ENCODE measurements around the gene CDKAL1. TPM values are rescaled to one million over a fixed set of nuclear protein-coding genes. Genes with fewer than 3 reads are reported as not detected.
"Not testable (repeated sequence)": the region's sequence is repeated elsewhere in the genome, so short reads cannot be mapped to it uniquely, and the experiment has no call there.

Gene CDKAL1
- total RNA-seq, 5 donors from 2014 or later (not counting 1 experiment from before 2014, with no cell fraction given): 18.8 to 29.9 (median 20.5) TPM

DNA sequence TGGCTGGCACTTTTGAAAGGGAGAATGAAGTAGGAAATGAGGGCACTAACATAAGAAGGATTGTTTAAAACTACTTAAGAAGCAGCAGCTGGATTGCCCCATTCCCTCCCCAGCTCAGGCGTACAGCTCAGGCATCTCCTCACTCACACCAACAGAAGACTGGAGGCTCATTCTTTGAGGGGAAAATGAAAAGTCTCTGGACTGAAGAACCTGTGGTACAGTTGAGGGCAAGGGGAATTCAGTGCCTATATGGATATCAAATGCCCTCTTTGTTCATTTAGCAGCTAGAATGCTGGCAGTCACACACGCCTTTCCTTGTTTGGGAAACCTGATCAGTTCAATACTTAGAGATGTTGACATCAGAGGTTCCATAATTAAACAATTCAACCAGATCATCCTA lies 557.2 kb downstream of the CDKAL1 start:
- Mint-ChIP-seq H3K36me3 (peaks cover 43% of the 10 kb centered on the region), H3K4me1 (peaks cover 0 to 6% (median 0%) of the 10 kb centered on the region in 3 donors), H3K4me3 (no peak overlapping the region), H3K27me3 (no peaks in the 10 kb centered on the region), H3K27ac (no peak overlapping the region), H3K9me3 (no peaks in the 10 kb centered on the region)
- ChIA-PET CTCF (no interaction called here), POLR2A (no interaction called here)
- H3K9me3 ChIP-seq: no peaks in the 10 kb centered on the region
- ATAC-seq (replicated peaks in 1 of 4): no peak
- H3K27ac ChIP-seq (ENCODE audit: low read length): no peak overlapping the region
- H3K27me3 ChIP-seq (replicated peaks in 1 of 2; ENCODE audit: control insufficient read depth in 2 of 2, extremely low read depth in 1 of 2, insufficient read depth in 2 of 2, low read length in 1 of 2): no peaks in the 10 kb centered on the region
- WGBS (ENCODE audit: insufficient coverage): 100% methylated on average over 1 of the region's 2 CpGs
- H3K4me1 ChIP-seq (ENCODE audit: control insufficient read depth in 1 of 2, extremely low read depth in 1 of 2, insufficient read depth in 2 of 2, low read length in 2 of 2): no peaks in the 10 kb centered on the region
- DNase-seq: no peak
- peaks cover 0 to 2% of the 10 kb centered on the region in 2 donors for H3K36me3 ChIP-seq (ENCODE audit: control insufficient read depth in 2 of 2, extremely low read depth in 1 of 2, insufficient read depth in 1 of 2, low read length in 1 of 2)
- H3K4me3 ChIP-seq (ENCODE audit: control insufficient read depth in 1 of 2, extremely low read depth in 1 of 2, low read length in 1 of 2): no peak overlapping the region

- H3K36me3 ChIP-seq (ENCODE audit: control insufficient read depth in 2 of 2, extremely low read depth in 1 of 2, insufficient read depth in 1 of 2, low read length in 1 of 2); H3K27me3 Mint-ChIP-seq; H3K9me3 ChIP-seq; H3K27ac Mint-ChIP-seq; POLR2A ChIA-PET; H3K4me3 ChIP-seq (ENCODE audit: control insufficient read depth in 1 of 2, extremely low read depth in 1 of 2, low read length in 1 of 2); H3K9me3 Mint-ChIP-seq; H3K4me1 Mint-ChIP-seq; H3K4me3 Mint-ChIP-seq; H3K27ac ChIP-seq (ENCODE audit: low read length); CTCF ChIA-PET; H3K27me3 ChIP-seq (replicated peaks in 1 of 2; ENCODE audit: control insufficient read depth in 2 of 2, extremely low read depth in 1 of 2, insufficient read depth in 2 of 2, low read length in 1 of 2); ATAC-seq (replicated peaks in 1 of 4); H3K4me1 ChIP-seq (ENCODE audit: control insufficient read depth in 1 of 2, extremely low read depth in 1 of 2, insufficient read depth in 2 of 2, low read length in 2 of 2); DNase-seq: not testable (repeated sequence)
- H3K36me3 Mint-ChIP-seq: peaks cover 36% of the 10 kb centered on the region
- no CpG with 5 or more reads among the region's 6 CpGs for WGBS (ENCODE audit: insufficient coverage)
Measured at GRCh38 chr6:21092231-21092772, 558.0 kb downstream of the CDKAL1 start.

DNA sequence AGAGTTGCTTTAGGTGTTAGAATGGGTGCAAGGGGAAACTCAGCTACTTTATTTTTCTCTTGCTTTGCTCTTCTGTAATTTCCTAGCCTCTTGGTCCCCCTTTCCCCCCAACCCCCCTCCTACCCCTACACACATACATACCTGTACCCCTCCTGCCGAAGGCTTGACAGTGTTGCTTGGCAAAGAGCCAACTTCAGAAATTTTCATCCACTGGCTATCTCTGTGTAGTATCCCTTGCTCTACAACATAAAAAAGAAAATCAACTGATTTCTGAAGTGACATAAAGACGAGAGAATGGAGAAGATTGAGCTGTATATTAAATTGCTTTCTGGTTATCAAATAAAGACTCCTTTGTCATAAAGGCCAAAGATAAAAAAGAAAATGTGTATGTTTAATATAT lies 561.2 kb downstream of the CDKAL1 start:
- POLR2A ChIA-PET: no interaction called here
- H3K9me3 ChIP-seq: no peaks in the 10 kb centered on the region
- peaks cover 47% of the 10 kb centered on the region for H3K36me3 Mint-ChIP-seq

GRCh38 chr6:21098134-21098533 lies 563.9 kb downstream of the CDKAL1 start:
- ChIA-PET POLR2A (no interaction called here), CTCF (interaction anchor here (0.6 kb wide), 2 partner anchors 420 to 998 kb away, joined by 3 to 9 read pairs; no protein-coding TSS in a partner anchor)
- DNase-seq (no peak), ATAC-seq (replicated peaks in 1 of 4) (no peak)
- Histone ChIP-seq H3K4me3 (ENCODE audit: control insufficient read depth in 1 of 2, extremely low read depth in 1 of 2, low read length in 1 of 2) (no peak overlapping the region), H3K36me3 (ENCODE audit: control insufficient read depth in 2 of 2, extremely low read depth in 1 of 2, insufficient read depth in 1 of 2, low read length in 1 of 2) (no peaks in the 10 kb centered on the region), H3K27me3 (replicated peaks in 1 of 2; ENCODE audit: control insufficient read depth in 2 of 2, extremely low read depth in 1 of 2, insufficient read depth in 2 of 2, low read length in 1 of 2) (no peaks in the 10 kb centered on the region), H3K27ac (ENCODE audit: low read length) (no peak overlapping the region), H3K4me1 (ENCODE audit: control insufficient read depth in 1 of 2, extremely low read depth in 1 of 2, insufficient read depth in 2 of 2, low read length in 2 of 2) (peaks cover 0 to 6% of the 10 kb centered on the region in 2 experiments), H3K9me3 (no peaks in the 10 kb centered on the region)
- H3K27ac Mint-ChIP-seq: no peak overlapping the region
- H3K4me1 Mint-ChIP-seq: peaks cover 14 to 36% (median 27%) of the 10 kb centered on the region in 3 donors
- no peak overlapping the region for H3K4me3 Mint-ChIP-seq
- H3K27me3 Mint-ChIP-seq: no peaks in the 10 kb centered on the region
- H3K36me3 Mint-ChIP-seq: peaks cover 51% of the 10 kb centered on the region
- no peaks in the 10 kb centered on the region for H3K9me3 Mint-ChIP-seq
- 100% methylated on average over 2 of the region's 4 CpGs for WGBS (ENCODE audit: insufficient coverage)

More for the DNA sequence above, 561.2 kb downstream of the CDKAL1 start:
- CTCF ChIA-PET: interaction anchor here in 1 of 2 donors (0.5 to 0.6 kb wide), 2 partner anchors 16 to 88 kb away, joined by 3 read pairs; no protein-coding TSS in a partner anchor
- Mint-ChIP-seq H3K27ac (no peak overlapping the region), H3K27me3 (no peaks in the 10 kb centered on the region), H3K4me3 (no peak overlapping the region), H3K4me1 (peaks cover 11 to 20% (median 16%) of the 10 kb centered on the region in 3 donors), H3K9me3 (no peaks in the 10 kb centered on the region)
- WGBS (ENCODE audit: insufficient coverage): no CpG with 5 or more reads among the region's 2 CpGs
- no peak for ATAC-seq (replicated peaks in 1 of 4)
- Histone ChIP-seq H3K36me3 (ENCODE audit: control insufficient read depth in 2 of 2, extremely low read depth in 1 of 2, insufficient read depth in 1 of 2, low read length in 1 of 2) (no peaks in the 10 kb centered on the region), H3K27ac (ENCODE audit: low read length) (no peak overlapping the region), H3K4me1 (ENCODE audit: control insufficient read depth in 1 of 2, extremely low read depth in 1 of 2, insufficient read depth in 2 of 2, low read length in 2 of 2) (peaks cover 0 to 2% of the 10 kb centered on the region in 2 experiments), H3K4me3 (ENCODE audit: control insufficient read depth in 1 of 2, extremely low read depth in 1 of 2, low read length in 1 of 2) (no peak overlapping the region), H3K27me3 (replicated peaks in 1 of 2; ENCODE audit: control insufficient read depth in 2 of 2, extremely low read depth in 1 of 2, insufficient read depth in 2 of 2, low read length in 1 of 2) (no peaks in the 10 kb centered on the region)
- DNase-seq: no peak

DNA sequence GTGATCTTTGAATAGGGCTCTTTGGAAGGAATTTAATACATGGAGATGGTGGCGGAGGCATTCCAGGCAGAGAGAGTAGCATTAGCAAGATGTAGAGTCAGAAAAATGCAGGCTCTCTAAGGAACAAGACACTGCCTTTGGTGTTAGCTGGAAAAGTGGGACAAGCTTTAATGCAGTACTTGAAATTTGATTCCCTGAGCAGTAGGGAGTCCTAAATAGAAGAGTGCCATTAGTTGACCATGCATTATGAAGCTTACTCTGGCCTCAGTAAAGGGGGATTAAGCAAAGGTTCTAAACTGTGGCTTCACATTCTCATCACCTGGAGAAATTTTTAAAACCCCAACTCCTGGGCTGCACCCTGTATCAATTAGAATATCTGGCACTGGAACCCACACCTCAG lies 564.5 kb downstream of the CDKAL1 start:
- H3K36me3 ChIP-seq (ENCODE audit: control insufficient read depth in 2 of 2, extremely low read depth in 1 of 2, insufficient read depth in 1 of 2, low read length in 1 of 2): no peaks in the 10 kb centered on the region
- H3K4me3 ChIP-seq (ENCODE audit: control insufficient read depth in 1 of 2, extremely low read depth in 1 of 2, low read length in 1 of 2): no peak overlapping the region
- POLR2A ChIA-PET: no interaction called here
- H3K27ac Mint-ChIP-seq: no peak overlapping the region
- no peaks in the 10 kb centered on the region for H3K9me3 Mint-ChIP-seq
- no peak overlapping the region for H3K4me3 Mint-ChIP-seq
- no peaks in the 10 kb centered on the region for H3K27me3 ChIP-seq (replicated peaks in 1 of 2; ENCODE audit: control insufficient read depth in 2 of 2, extremely low read depth in 1 of 2, insufficient read depth in 2 of 2, low read length in 1 of 2)
- H3K4me1 ChIP-seq (ENCODE audit: control insufficient read depth in 1 of 2, extremely low read depth in 1 of 2, insufficient read depth in 2 of 2, low read length in 2 of 2): peaks cover 0 to 6% of the 10 kb centered on the region in 2 experiments
- H3K36me3 Mint-ChIP-seq: peaks cover 50% of the 10 kb centered on the region
- CTCF ChIA-PET: no interaction called here
- no peak overlapping the region for H3K27ac ChIP-seq (ENCODE audit: low read length)
- DNase-seq: no peak
- 100% methylated on average over 1 of the region's 1 CpG for WGBS (ENCODE audit: insufficient coverage)
- peaks cover 14 to 36% (median 27%) of the 10 kb centered on the region in 3 donors for H3K4me1 Mint-ChIP-seq
- no peaks in the 10 kb centered on the region for H3K9me3 ChIP-seq
- no peaks in the 10 kb centered on the region for H3K27me3 Mint-ChIP-seq
- ATAC-seq (replicated peaks in 1 of 4): no peak

- DNase-seq (no peak), ATAC-seq (replicated peaks in 1 of 4) (no peak)
- peaks cover 0 to 6% of the 10 kb centered on the region in 2 experiments for H3K4me1 ChIP-seq (ENCODE audit: control insufficient read depth in 1 of 2, extremely low read depth in 1 of 2, insufficient read depth in 2 of 2, low read length in 2 of 2)
- H3K27ac Mint-ChIP-seq: no peak overlapping the region
- H3K36me3 ChIP-seq (ENCODE audit: control insufficient read depth in 2 of 2, extremely low read depth in 1 of 2, insufficient read depth in 1 of 2, low read length in 1 of 2): no peaks in the 10 kb centered on the region
- H3K27ac ChIP-seq (ENCODE audit: low read length): no peak overlapping the region
- no peaks in the 10 kb centered on the region for H3K27me3 ChIP-seq (replicated peaks in 1 of 2; ENCODE audit: control insufficient read depth in 2 of 2, extremely low read depth in 1 of 2, insufficient read depth in 2 of 2, low read length in 1 of 2)
- no peaks in the 10 kb centered on the region for H3K9me3 Mint-ChIP-seq
- H3K4me1 Mint-ChIP-seq: peaks cover 14 to 36% (median 27%) of the 10 kb centered on the region in 3 donors
- no peaks in the 10 kb centered on the region for H3K9me3 ChIP-seq
- H3K4me3 Mint-ChIP-seq: no peak overlapping the region
- no peak overlapping the region for H3K4me3 ChIP-seq (ENCODE audit: control insufficient read depth in 1 of 2, extremely low read depth in 1 of 2, low read length in 1 of 2)
- CTCF ChIA-PET: interaction anchor here in 1 of 2 donors (0.6 kb wide), 1 partner anchor 27 kb away, joined by 6 read pairs; no protein-coding TSS in a partner anchor
- H3K36me3 Mint-ChIP-seq: peaks cover 49% of the 10 kb centered on the region
- H3K27me3 Mint-ChIP-seq: no peaks in the 10 kb centered on the region
- POLR2A ChIA-PET: no interaction called here
- WGBS (ENCODE audit: insufficient coverage): 95% methylated on average over 3 of the region's 7 CpGs
Measured at GRCh38 chr6:21099338-21100314, 565.4 kb downstream of the CDKAL1 start.

Data from T-cell (primary cell).